GM12865 (cell line): ENCODE results near the gene ZNF521.

Experiments
- DNase-seq: peaks from one replicate; pipeline ENCODE4 v3.0.0; 2010; ENCODE audit warnings: low read depth
- H3K4me3 ChIP-seq: 2 replicates; pipeline ENCODE4 v1.5.1; 2011; ENCODE audit warnings: mild to moderate bottlenecking, low read depth, low read length, control low read depth
- TF ChIP-seq, protein P1 (sequence below): IDR thresholded peaks from 2 replicates; pipeline ENCODE4 v1.5.1; 2011; ENCODE audit warnings: low read length, control low read depth, low read depth, inconsistent platforms; ENCODE audit not compliant: insufficient read depth; ENCODE audit errors: missing control alignments

The ZNF521 gene

DNA sequence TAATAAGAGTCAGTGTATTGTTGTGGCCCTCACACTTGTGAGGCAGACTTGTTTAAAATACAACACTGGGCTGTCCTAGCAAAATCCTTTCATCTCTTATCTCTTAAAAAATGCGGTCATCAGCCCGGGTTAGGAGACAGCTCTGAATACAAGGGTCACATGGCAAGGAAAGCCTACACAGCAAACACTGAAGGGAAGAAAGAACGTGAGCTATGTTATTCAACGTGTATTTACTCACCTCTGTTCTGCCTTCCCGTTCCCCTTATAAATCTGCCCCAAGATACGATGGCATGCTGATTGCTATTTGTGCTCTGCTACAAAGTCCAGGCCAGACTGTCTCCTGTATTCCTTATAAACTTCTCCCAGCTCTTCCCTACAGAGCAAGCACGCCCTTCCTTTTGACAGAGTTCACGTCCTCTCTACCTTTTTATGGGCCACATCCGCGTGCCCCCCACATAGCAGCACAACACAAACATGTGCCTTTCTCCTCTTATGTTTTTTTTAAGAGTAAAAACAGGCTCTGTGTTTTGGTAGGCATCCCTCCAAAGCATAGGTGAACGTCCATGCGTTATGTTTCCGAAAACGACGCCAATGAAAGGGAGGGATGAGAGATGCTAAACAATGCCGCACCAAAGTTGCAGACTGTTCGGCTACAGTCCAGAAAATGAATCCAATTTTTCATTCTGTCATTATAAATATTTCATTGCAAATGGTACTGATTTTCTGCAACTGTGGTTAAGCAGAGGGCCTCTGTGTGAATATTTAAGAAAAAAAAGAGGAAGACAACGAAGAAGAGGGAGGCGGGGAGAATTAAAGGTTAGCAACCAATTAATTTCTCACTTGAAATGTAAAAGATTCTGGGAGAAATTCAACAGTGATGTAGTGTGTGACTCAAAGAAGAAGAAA is 274.7 kb downstream of the ZNF521 start:
- H3K4me3 ChIP-seq, result no peak overlapping the region
- no peak for DNase-seq
- TF ChIP-seq, protein P1, sequence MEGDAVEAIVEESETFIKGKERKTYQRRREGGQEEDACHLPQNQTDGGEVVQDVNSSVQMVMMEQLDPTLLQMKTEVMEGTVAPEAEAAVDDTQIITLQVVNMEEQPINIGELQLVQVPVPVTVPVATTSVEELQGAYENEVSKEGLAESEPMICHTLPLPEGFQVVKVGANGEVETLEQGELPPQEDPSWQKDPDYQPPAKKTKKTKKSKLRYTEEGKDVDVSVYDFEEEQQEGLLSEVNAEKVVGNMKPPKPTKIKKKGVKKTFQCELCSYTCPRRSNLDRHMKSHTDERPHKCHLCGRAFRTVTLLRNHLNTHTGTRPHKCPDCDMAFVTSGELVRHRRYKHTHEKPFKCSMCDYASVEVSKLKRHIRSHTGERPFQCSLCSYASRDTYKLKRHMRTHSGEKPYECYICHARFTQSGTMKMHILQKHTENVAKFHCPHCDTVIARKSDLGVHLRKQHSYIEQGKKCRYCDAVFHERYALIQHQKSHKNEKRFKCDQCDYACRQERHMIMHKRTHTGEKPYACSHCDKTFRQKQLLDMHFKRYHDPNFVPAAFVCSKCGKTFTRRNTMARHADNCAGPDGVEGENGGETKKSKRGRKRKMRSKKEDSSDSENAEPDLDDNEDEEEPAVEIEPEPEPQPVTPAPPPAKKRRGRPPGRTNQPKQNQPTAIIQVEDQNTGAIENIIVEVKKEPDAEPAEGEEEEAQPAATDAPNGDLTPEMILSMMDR, result no peak

DNA sequence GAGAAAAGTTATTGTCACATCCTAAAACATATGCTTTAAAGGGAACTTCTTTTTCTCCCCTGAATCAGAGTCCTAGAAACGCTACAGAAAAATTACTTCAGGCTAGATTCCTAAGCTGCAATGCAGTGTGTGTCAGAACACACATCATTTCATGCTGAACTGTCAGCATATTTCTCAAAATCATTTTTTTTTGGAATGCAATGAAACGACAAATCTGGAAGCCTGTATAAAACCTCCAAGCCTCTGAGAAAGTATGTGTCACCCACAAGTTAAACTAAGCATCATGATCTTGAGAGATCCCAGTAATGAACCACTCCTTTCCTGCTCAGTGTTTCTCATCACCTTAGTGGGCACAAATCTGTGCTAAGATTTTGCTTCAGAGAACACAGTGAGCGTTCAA is 276.2 kb downstream of the ZNF521 start:
- H3K4me3 ChIP-seq, result no peak overlapping the region
- TF ChIP-seq, protein P1, result no peak
- no peak for DNase-seq

DNA sequence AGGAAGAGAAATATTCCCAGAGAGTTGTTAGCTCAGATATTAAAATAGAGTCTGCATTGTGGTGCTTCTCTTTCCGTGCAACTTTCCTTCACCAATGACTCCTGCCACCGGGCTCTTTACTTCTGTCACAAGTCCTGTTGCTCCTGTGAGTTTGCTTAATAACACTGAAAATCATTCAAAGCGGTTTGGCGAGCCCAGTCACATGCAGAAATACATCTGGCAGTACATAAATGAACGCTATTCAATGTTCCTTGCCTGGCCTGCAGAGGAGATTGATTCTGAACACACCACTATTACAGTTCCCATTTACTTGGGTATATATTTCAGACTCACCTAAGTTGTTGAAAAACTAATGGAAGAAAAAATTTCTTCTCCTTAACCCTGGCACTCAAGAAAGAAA is 276.6 kb downstream of the ZNF521 start:
- H3K4me3 ChIP-seq, result no peak overlapping the region
- TF ChIP-seq, protein P1, result no peak
- DNase-seq, result no peak

DNA sequence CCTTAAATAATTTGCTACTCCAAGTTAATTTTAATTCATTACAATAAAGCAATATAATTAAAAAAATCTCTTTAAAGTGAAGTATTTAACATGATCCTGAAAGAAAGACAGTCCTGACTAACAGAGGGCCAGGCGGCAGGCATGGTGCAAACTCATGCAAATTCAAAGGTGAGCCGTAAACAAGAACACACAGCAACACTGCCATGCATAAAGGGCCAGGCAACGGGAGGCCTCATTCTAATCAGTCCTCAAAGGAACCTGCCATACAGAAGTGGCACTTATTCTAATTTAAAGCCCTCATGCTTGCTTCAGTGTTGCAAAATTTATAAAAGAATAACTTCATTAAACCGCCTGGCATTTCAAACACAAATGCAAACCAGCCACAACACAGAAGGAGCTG is 277.0 kb downstream of the ZNF521 start:
- no peak overlapping the region for H3K4me3 ChIP-seq
- TF ChIP-seq, protein P1, result no peak
- DNase-seq, result no peak

DNA sequence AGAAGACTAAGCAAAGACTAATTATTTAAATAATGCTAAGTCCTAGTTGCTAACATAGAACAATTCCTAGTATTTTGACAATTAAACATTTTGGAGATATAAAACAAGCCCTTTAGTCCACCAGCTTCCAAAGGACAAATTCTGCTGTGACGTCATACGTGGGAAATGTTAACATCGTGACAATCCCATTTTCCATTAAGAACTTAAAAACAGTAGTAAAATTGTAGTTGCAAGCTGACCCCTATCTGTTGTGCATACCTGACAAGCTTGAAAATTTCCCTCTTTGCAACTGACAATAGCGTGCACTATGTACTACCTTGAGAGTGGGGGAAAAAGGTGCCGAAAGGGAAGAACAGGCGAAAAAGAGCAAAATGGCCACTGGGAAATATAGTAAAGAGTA is 279.8 kb downstream of the ZNF521 start:
- DNase-seq, result no peak
- H3K4me3 ChIP-seq, result no peak overlapping the region
- TF ChIP-seq, protein P1, result no peak

DNA sequence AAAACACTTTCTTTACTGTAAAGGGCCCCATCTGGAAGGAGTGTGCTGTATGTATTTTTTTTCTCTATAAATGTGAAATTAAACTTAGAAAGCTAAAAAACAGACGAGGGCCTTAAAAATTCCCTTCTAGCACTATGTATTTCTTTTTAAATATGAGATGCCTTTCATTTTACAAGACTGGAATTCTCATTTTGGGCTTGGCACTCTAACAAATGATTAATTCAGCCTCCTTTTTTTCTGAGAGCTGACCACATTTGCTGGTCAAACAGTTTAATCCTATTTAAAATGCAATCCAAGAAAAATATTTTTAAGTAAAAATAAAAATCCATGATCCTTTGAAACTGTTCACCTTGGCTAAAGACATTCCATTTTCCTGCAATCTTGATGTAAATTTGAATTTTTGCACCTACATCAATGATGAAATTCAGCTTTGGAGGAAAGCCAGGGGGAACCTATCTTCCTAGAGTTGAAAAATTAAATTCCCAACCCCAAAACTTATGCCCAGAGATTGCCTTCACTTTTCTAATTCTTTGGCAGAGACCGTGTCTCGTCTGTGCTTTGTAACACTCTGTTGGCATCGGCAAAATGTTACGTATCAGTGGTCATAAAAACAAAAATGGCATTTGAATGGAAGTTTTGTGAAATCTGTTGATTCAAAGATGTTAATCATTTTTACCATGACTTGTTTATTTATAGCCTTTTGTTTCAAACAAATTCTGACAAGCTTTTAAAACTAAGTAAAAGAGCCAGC is 284.5 kb downstream of the ZNF521 start:
- no peak for DNase-seq
- TF ChIP-seq, protein P1, result no peak
- no peak overlapping the region for H3K4me3 ChIP-seq

DNA sequence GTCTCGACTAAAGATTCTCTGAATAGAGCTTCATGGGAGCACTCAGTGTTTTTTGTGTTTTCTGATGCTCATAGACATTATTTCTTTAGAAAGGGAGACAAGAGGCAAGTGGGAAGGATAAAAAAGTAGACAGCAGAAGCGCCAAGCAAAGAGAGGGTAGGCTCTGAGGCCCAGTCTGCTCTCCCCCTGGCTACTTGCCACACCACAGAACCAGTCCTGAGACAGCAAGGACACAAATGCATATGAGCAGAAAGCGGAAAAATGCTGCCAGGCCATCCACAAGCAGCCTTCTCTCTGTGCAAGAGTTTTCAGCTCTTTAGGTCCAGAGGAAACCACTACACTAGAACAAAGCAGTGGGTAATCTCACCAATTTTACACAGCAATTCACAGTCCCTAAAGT is 285.4 kb downstream of the ZNF521 start:
- TF ChIP-seq, protein P1, result no peak
- no peak overlapping the region for H3K4me3 ChIP-seq
- no peak for DNase-seq
